CD4-positive, alpha-beta memory T cell (primary cell): ENCODE data around the gene MCTP2. TPM values are rescaled to one million over a fixed set of nuclear protein-coding genes. Genes with fewer than 3 reads are reported as not detected.

Experiments used
- CTCF ChIA-PET: fragments of 350-600 bp; sonication (Branson Sonifier 250); formaldehyde crosslinking; loops from one replicate; lab custom pipeline; 2021; ENCODE audit warnings: inconsistent platforms; ENCODE audit not compliant: partially characterized antibody; lab: Charles Lee
- POLR2A ChIA-PET: fragments of 350-600 bp; sonication (Branson Sonifier 250); formaldehyde crosslinking; loops from one replicate; lab custom pipeline; 2021; ENCODE audit not compliant: partially characterized antibody; lab: Charles Lee
- DNase-seq, 5 donors: peaks; one replicate each; pipeline versions ENCODE4 v3.0.0 to v3.0.0-alpha.2; 2020 to 2022; ENCODE audit warnings: mixed read lengths in 1 of 5
- H3K27ac ChIP-seq: one replicate; pipeline ENCODE4 v1.7.0; 2013; ENCODE audit warnings: low read depth, low read length
- H3K27me3 ChIP-seq: 2 replicates; pipeline ENCODE4 v1.7.0; 2013; ENCODE audit warnings: mild to moderate bottlenecking, low read length, moderate library complexity; ENCODE audit not compliant: insufficient read depth
- H3K36me3 ChIP-seq: 2 replicates; pipeline ENCODE4 v1.7.0; 2013; ENCODE audit warnings: mild to moderate bottlenecking, low read length, moderate library complexity; ENCODE audit not compliant: insufficient read depth
- H3K4me1 ChIP-seq: 2 replicates; pipeline ENCODE4 v1.7.0; 2013; ENCODE audit warnings: mild to moderate bottlenecking, low read length, moderate library complexity; ENCODE audit not compliant: insufficient read depth
- H3K4me3 ChIP-seq, 2 donors: one replicate each; pipeline ENCODE4 v1.7.0; 2013; ENCODE audit warnings: low read length in 2 of 2, mild to moderate bottlenecking in 1 of 2
- H3K9me3 ChIP-seq, 2 donors: one replicate each; pipeline ENCODE4 v1.7.0; 2013; ENCODE audit warnings: low read length in 2 of 2, control low read depth in 1 of 2; ENCODE audit not compliant: control insufficient read depth in 1 of 2
- H3K27ac Mint-ChIP-seq, 7 donors: one replicate each; pipeline ENCODE4 v1.8.0; 2020 to 2021; ENCODE audit warnings: mixed read lengths in 7 of 7, mild to moderate bottlenecking in 6 of 7, inconsistent platforms in 3 of 7, moderate library complexity in 3 of 7
- H3K27me3 Mint-ChIP-seq, 2 donors: one replicate each; pipeline ENCODE4 v1.8.0; 2020 to 2021; ENCODE audit warnings: mixed read lengths in 2 of 2
- H3K36me3 Mint-ChIP-seq, 2 donors: one replicate each; pipeline ENCODE4 v1.8.0; 2020 to 2021; ENCODE audit warnings: mixed read lengths in 2 of 2, inconsistent platforms in 1 of 2, mild to moderate bottlenecking in 1 of 2
- H3K4me1 Mint-ChIP-seq, 4 donors: one replicate each; pipeline ENCODE4 v1.8.0; 2020 to 2021; ENCODE audit warnings: mixed read lengths in 4 of 4, mild to moderate bottlenecking in 1 of 4
- H3K4me3 Mint-ChIP-seq, 8 donors: one replicate each; pipeline ENCODE4 v1.8.0; 2020 to 2021; ENCODE audit warnings: mixed read lengths in 8 of 8, mild to moderate bottlenecking in 7 of 8, moderate library complexity in 6 of 8, inconsistent platforms in 3 of 8
- H3K9me3 Mint-ChIP-seq, 8 donors: one replicate each; pipeline ENCODE4 v1.8.0; 2020 to 2021; ENCODE audit warnings: mixed read lengths in 8 of 8, mild to moderate bottlenecking in 5 of 8, inconsistent platforms in 3 of 8, moderate library complexity in 1 of 8
- intact Hi-C: fragments of 100-400 bp; cut with micrococcal nuclease; formaldehyde crosslinking; loops from one replicate; pipeline ENCODE4 v1.15.1; 2023
- polyA plus RNA-seq, 2 donors: library from polyadenylated mRNA; unstranded; fragments of 300-500 nt; fragmentation: Illumina TruSeq; gene quantifications; one replicate each; pipeline ENCODE4 v1.2.3, GENCODE V29; 2021
- total RNA-seq, 2 experiments: library from RNA; stranded (reverse); gene quantifications; one replicate each; pipeline ENCODE4 v1.2.3, GENCODE V29; 2021

MCTP2 gene
- total and polyA plus RNA-seq, 4 experiments from 2014 or later, result 2.0 to 19.6 (median 11.8) TPM

DNA sequence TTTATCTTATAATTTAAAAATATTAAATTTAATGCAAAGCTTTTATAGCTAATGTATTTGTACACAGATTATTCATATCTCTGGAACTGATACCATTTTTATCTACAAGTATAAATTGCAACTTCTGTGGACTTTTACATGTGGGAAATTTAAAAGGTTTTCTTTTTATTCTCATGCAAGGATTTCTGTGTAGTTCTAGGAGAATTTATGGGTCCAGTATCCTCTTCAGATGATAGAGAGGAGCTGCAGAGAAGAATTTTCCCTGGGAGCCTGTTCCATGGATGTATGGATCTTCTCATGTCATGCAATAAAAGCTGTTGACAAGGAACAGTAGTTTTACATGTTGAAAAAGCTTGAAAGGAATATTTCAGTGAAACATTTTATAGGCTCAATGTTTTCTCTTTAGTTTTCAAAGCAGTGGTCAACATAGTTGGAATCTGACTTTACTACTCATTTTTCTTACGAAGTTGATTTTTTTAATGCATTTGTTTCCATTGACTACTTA lies 119.7 kb downstream of the MCTP2 start:
- ChIA-PET POLR2A (no interaction called here), CTCF (no interaction called here)
- no peaks in the 10 kb centered on the region for H3K9me3 ChIP-seq
- intact Hi-C loops, result no loop called here
- no peaks in the 10 kb centered on the region for H3K4me1 ChIP-seq
- H3K4me1 Mint-ChIP-seq, result peaks cover 0 to 2% (median 0%) of the 10 kb centered on the region in 4 donors
- H3K36me3 ChIP-seq, result peaks cover 4% of the 10 kb centered on the region
- no peak overlapping the region for H3K4me3 Mint-ChIP-seq
- no peak overlapping the region for H3K4me3 ChIP-seq
- H3K36me3 Mint-ChIP-seq, result peaks cover 27 to 34% of the 10 kb centered on the region in 2 donors
- H3K9me3 Mint-ChIP-seq, result no peaks in the 10 kb centered on the region
- no peaks in the 10 kb centered on the region for H3K27me3 Mint-ChIP-seq
- H3K27ac Mint-ChIP-seq, result no peak overlapping the region
- DNase-seq, result no peak
- H3K27me3 ChIP-seq, result no peaks in the 10 kb centered on the region
- no peak overlapping the region for H3K27ac ChIP-seq

DNA sequence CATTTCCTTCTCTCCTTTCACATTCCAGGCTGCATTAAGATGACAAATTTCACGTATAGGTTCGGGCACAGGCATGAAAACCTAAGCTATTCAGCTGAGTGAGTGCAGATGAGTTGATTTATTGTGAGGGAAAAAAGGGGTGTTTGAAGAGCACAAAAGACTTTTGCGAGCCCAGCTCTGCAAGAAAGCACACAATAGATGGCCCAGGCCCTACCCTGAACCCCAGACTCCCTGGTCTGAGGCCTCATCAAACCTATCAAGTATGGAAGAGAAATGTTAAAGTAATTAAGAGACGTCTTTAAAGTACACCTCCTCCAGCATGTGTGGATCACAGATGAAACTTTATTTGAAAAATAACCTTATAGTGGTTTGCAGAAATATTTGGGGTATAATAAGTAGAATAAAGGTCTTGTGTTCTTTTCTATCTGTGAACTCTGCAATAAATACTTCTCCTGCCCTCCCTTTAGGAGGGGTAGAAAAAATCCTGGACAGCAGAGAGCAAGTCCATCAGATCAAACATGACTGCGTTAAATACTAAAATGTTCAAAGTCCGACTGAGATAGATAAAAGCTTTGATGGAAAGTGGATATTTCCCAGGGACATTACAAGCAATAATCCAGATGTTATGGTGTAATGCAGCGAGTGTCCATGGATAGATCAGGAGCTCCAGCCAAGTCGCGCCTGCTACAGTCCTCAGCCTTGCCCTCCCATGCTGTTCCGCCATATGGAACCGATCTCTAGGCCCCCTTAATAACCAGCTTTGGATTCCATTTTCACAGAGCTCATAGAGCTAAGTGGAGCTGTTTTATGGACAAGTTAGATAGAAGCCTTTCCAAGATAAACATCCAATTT lies 121.5 kb downstream of the MCTP2 start:
- no peak for DNase-seq
- H3K27me3 ChIP-seq, result no peaks in the 10 kb centered on the region
- Mint-ChIP-seq H3K36me3 (peaks cover 33 to 38% of the 10 kb centered on the region in 2 donors), H3K27me3 (no peaks in the 10 kb centered on the region), H3K4me3 (no peak overlapping the region), H3K4me1 (peaks cover 0 to 2% (median 0%) of the 10 kb centered on the region in 4 donors), H3K9me3 (no peaks in the 10 kb centered on the region), H3K27ac (no peak overlapping the region)
- H3K4me1 ChIP-seq, result no peaks in the 10 kb centered on the region
- H3K36me3 ChIP-seq, result peaks cover 4% of the 10 kb centered on the region
- H3K4me3 ChIP-seq, result no peak overlapping the region
- intact Hi-C loops, result no loop called here
- CTCF ChIA-PET, result interaction anchor here (0.8 kb wide), 1 partner anchor 30 kb away, joined by 3 read pairs; no protein-coding TSS in a partner anchor
- H3K27ac ChIP-seq, result no peak overlapping the region
- no peaks in the 10 kb centered on the region for H3K9me3 ChIP-seq
- POLR2A ChIA-PET, result no interaction called here

DNA sequence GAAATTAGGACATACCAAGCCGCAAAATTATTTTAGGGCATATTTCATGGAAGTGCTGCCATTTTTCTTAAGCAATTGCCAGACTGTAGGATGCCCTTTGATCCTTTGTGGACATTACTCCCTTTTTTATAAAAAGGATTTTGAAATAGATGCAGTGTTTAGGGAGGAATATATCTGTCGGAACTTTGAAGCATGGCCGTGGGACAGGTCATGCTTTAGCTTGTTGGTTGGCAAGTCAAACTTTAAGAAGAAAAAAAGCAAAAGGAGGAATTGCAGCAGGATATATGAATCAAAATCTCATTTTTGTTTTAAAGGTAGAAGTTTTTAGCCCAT lies 122.1 kb downstream of the MCTP2 start:
- H3K4me3 ChIP-seq, result no peak overlapping the region
- Mint-ChIP-seq H3K4me1 (peaks cover 0 to 2% (median 0%) of the 10 kb centered on the region in 4 donors), H3K4me3 (no peak overlapping the region), H3K27ac (no peak overlapping the region), H3K9me3 (no peaks in the 10 kb centered on the region), H3K27me3 (no peaks in the 10 kb centered on the region), H3K36me3 (peaks cover 37 to 40% of the 10 kb centered on the region in 2 donors)
- intact Hi-C loops, result no loop called here
- DNase-seq, result no peak
- H3K9me3 ChIP-seq, result no peaks in the 10 kb centered on the region
- CTCF ChIA-PET, result interaction anchor here (0.8 kb wide), 1 partner anchor 30 kb away, joined by 3 read pairs; no protein-coding TSS in a partner anchor
- H3K27ac ChIP-seq, result no peak overlapping the region
- H3K27me3 ChIP-seq, result no peaks in the 10 kb centered on the region
- no peaks in the 10 kb centered on the region for H3K4me1 ChIP-seq
- POLR2A ChIA-PET, result no interaction called here
- H3K36me3 ChIP-seq, result peaks cover 4% of the 10 kb centered on the region

DNA sequence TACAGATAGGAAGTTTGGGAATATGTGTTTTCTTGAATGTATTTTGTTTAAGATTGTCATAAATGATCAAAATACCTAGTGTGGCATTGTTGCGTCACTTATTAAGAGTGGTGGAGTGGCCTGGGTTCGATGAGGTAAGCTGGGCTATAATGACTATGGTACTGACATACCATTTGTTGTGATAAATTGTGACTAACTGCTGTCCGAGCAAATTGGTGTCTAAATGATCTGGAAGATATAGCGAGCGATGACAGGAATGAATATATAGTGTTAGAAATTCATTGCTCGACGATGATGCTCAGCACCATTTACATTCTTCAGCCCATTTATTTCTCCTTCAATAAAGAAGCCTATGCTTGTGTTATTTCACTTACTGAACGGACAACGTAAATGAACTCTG lies 123.3 kb downstream of the MCTP2 start:
- Mint-ChIP-seq H3K4me1 (no peaks in the 10 kb centered on the region), H3K4me3 (no peak overlapping the region), H3K27ac (no peak overlapping the region), H3K9me3 (no peaks in the 10 kb centered on the region), H3K27me3 (no peaks in the 10 kb centered on the region), H3K36me3 (peaks cover 34 to 37% of the 10 kb centered on the region in 2 donors)
- Histone ChIP-seq H3K27me3 (no peaks in the 10 kb centered on the region), H3K27ac (no peak overlapping the region), H3K9me3 (no peaks in the 10 kb centered on the region), H3K36me3 (no peaks in the 10 kb centered on the region), H3K4me1 (no peaks in the 10 kb centered on the region), H3K4me3 (no peak overlapping the region)
- POLR2A ChIA-PET, result no interaction called here
- intact Hi-C loops, result no loop called here
- DNase-seq, result no peak
- CTCF ChIA-PET, result no interaction called here

DNA sequence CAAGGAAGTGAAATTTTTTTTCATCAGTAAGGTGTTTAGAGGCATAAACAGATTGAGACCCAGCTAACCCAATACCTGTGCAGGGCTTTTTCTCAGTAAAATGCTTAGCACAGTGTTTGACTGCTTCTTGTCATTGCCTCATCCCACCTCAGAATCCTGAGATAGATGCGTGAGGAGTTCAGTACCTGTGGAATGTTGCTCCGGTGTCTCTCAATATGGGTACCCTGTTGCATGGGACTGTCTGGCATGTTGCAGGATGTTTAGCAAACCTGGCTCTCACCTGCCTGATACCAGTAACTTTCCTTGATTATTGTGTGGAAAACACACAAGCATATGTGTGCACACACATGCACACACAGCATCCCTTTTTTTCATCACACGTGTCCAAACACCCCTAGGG lies 128.4 kb downstream of the MCTP2 start:
- Mint-ChIP-seq H3K27me3 (no peaks in the 10 kb centered on the region), H3K4me1 (no peaks in the 10 kb centered on the region), H3K27ac (no peak overlapping the region), H3K4me3 (no peak overlapping the region), H3K36me3 (peaks cover 28 to 34% of the 10 kb centered on the region in 2 donors), H3K9me3 (no peaks in the 10 kb centered on the region)
- no peaks in the 10 kb centered on the region for H3K9me3 ChIP-seq
- POLR2A ChIA-PET, result no interaction called here
- H3K4me3 ChIP-seq, result no peak overlapping the region
- CTCF ChIA-PET, result no interaction called here
- no peaks in the 10 kb centered on the region for H3K4me1 ChIP-seq
- H3K27ac ChIP-seq, result no peak overlapping the region
- intact Hi-C loops, result no loop called here
- H3K36me3 ChIP-seq, result no peaks in the 10 kb centered on the region
- no peaks in the 10 kb centered on the region for H3K27me3 ChIP-seq
- DNase-seq, result no peak

DNA sequence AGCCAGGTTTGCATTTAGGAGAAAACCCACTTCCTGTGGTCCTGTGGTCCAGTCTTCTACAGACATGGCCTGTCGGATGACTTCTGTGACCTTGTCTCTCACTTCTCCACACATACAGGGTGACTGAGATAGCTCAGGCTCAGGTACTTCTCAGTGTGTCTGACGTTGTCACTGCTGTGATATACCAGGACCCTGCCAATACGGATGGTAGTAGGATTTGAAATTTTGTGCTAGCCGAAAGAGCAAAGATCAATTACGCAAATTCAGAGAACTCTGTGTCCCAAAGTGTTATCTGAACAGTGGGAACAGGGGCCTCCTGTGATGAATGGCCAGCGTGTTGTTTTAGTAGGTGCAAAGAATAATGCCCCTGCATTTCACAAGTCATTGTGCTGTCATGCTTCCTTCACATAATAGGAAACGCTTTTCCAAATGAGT lies 128.9 kb downstream of the MCTP2 start:
- no peaks in the 10 kb centered on the region for H3K4me1 Mint-ChIP-seq
- ChIA-PET CTCF (no interaction called here), POLR2A (no interaction called here)
- no peaks in the 10 kb centered on the region for H3K27me3 ChIP-seq
- H3K9me3 ChIP-seq, result no peaks in the 10 kb centered on the region
- no peak overlapping the region for H3K4me3 ChIP-seq
- no peaks in the 10 kb centered on the region for H3K9me3 Mint-ChIP-seq
- H3K4me3 Mint-ChIP-seq, result no peak overlapping the region
- H3K27ac ChIP-seq, result no peak overlapping the region
- no peaks in the 10 kb centered on the region for H3K27me3 Mint-ChIP-seq
- H3K36me3 ChIP-seq, result no peaks in the 10 kb centered on the region
- intact Hi-C loops, result no loop called here
- peaks cover 28 to 34% of the 10 kb centered on the region in 2 donors for H3K36me3 Mint-ChIP-seq
- no peak overlapping the region for H3K27ac Mint-ChIP-seq
- no peak for DNase-seq
- H3K4me1 ChIP-seq, result no peaks in the 10 kb centered on the region

DNA sequence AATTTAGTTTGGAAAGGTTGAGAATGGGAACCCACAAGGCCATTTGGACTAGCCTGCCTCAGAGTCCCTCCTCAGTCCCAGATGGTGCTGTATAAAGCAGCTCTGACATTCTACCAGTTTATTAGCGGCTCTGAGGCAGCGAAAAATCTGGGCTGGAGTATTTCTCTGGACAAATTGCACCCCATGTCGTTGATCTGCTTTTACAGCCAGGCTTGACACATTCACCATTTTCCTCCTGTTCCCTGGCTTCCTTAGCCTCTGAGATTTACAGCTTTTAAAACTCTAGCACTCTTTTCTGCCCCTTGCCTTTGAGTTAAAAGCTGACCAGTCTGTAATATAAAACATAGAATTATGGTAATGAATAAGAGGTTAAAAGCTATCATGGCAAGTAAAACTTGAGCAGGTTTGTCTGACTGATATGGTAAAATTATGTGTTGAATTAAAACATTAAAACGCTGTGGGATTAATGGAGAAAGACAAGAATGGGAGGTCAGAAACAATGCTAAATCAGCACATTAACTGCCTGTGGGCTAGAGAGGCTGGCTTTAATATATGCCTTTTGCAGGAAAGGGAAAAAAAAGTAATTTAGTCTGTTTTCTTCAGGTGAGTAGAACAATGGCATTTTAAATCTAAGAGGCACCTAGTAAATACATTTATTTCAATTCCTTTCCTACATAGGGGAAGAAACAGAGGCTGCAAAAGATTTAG lies 131.2 kb downstream of the MCTP2 start:
- Histone ChIP-seq H3K27me3 (no peaks in the 10 kb centered on the region), H3K36me3 (no peaks in the 10 kb centered on the region), H3K27ac (no peak overlapping the region), H3K4me1 (no peaks in the 10 kb centered on the region), H3K9me3 (no peaks in the 10 kb centered on the region), H3K4me3 (no peak overlapping the region)
- no peak for DNase-seq
- Mint-ChIP-seq H3K4me1 (no peaks in the 10 kb centered on the region), H3K9me3 (no peaks in the 10 kb centered on the region), H3K4me3 (no peak overlapping the region), H3K27ac (no peak overlapping the region), H3K36me3 (peaks cover 22 to 31% of the 10 kb centered on the region in 2 donors), H3K27me3 (no peaks in the 10 kb centered on the region)
- intact Hi-C loops, result no loop called here
- ChIA-PET CTCF (interaction anchor here (1.7 kb wide), 1 partner anchor 198 kb away, joined by 3 read pairs; no protein-coding TSS in a partner anchor), POLR2A (no interaction called here)
